Inflammatory macrophage (primary cell): ENCODE data around the gene LCN15.

Experiments
- DNase-seq, 2 donors: peaks; one replicate each; pipeline ENCODE4 v3.0.0-alpha.2; 2020 to 2022

LCN15 gene

GRCh38 chr9:136740069-136740468 lies 24.2 kb downstream of the LCN15 start:
- DNase-seq, result no peak

GRCh38 chr9:136739509-136739908 lies 24.8 kb downstream of the LCN15 start:
- DNase-seq, result no peak

- DNase-seq, result no peak
Measured at GRCh38 chr9:136738960-136739359, 25.4 kb downstream of the LCN15 start.

- no peak for DNase-seq
Measured at GRCh38 chr9:136735812-136736480, 28.4 kb downstream of the LCN15 start.

GRCh38 chr9:136734837-136735496 lies 29.4 kb downstream of the LCN15 start:
- DNase-seq, result no peak

GRCh38 chr9:136733611-136734010 lies 30.7 kb downstream of the LCN15 start:
- no peak for DNase-seq

- no peak for DNase-seq
Measured at GRCh38 chr9:136732444-136733178, 31.7 kb downstream of the LCN15 start.

GRCh38 chr9:136729926-136730325 lies 34.4 kb downstream of the LCN15 start:
- no peak for DNase-seq

- DNase-seq, result no peak
Measured at GRCh38 chr9:136729144-136729543, 35.2 kb downstream of the LCN15 start.

GRCh38 chr9:136728548-136729123 lies 35.7 kb downstream of the LCN15 start:
- peak; percentile 11 to 27 for DNase-seq

GRCh38 chr9:136728080-136728547 lies 36.2 kb downstream of the LCN15 start:
- DNase-seq, result peak; percentile 88 to 92

GRCh38 chr9:136726631-136727191 lies 37.6 kb downstream of the LCN15 start:
- DNase-seq, result peak; percentile 46 to 47

- no peak for DNase-seq
Measured at GRCh38 chr9:136726118-136726517, 38.2 kb downstream of the LCN15 start.

GRCh38 chr9:136725612-136726011 lies 38.7 kb downstream of the LCN15 start:
- no peak for DNase-seq

GRCh38 chr9:136724772-136725171 lies 39.5 kb downstream of the LCN15 start:
- DNase-seq, result no peak

GRCh38 chr9:136723989-136724388 lies 40.3 kb downstream of the LCN15 start:
- no peak for DNase-seq

- no peak for DNase-seq
Measured at GRCh38 chr9:136723362-136723976, 40.8 kb downstream of the LCN15 start.

GRCh38 chr9:136722969-136723356 lies 41.4 kb downstream of the LCN15 start:
- DNase-seq, result no peak

- no peak for DNase-seq
Measured at GRCh38 chr9:136722093-136722968, 42.0 kb downstream of the LCN15 start.

GRCh38 chr9:136721339-136722092 lies 42.8 kb downstream of the LCN15 start:
- DNase-seq, result no peak

- no peak for DNase-seq
Measured at GRCh38 chr9:136720898-136721338, 43.4 kb downstream of the LCN15 start.
